ENCODE results near the gene HRH1. TPM values are rescaled to one million over a fixed set of nuclear protein-coding genes. Genes with fewer than 3 reads are reported as not detected.

HRH1 gene
- total RNA-seq, 4 donors from 2014 or later: 0.75 to 1.2 (median 0.98) TPM

DNA sequence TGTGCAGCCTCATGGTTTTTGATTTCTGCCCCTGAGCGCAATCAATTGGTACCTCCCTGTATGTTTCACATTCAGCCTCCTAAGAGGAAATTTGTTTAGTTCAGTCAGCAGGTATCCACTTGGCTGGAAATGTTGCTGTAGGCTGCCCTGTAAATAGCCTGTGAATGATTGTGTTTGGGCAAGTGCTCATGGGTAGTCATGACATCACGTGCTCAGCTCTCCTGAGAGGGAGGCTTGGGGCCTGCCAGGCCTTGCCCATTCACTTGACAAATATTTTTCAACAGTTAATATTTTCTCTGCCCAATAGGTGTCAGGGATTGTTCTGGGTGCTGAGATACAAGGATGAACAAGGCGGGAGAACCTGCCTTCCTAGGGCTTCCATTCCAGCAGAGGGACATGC lies 13.3 kb downstream of the HRH1 start:
- H3K27ac ChIP-seq: no peak overlapping the region
- H3K4me1 ChIP-seq: no peaks in the 10 kb centered on the region
- no peaks in the 10 kb centered on the region for H3K36me3 ChIP-seq
- no peak for TF ChIP-seq POLR2A (IDR thresholded peaks at IDR 0.05)
- TF ChIP-seq, protein P1, sequence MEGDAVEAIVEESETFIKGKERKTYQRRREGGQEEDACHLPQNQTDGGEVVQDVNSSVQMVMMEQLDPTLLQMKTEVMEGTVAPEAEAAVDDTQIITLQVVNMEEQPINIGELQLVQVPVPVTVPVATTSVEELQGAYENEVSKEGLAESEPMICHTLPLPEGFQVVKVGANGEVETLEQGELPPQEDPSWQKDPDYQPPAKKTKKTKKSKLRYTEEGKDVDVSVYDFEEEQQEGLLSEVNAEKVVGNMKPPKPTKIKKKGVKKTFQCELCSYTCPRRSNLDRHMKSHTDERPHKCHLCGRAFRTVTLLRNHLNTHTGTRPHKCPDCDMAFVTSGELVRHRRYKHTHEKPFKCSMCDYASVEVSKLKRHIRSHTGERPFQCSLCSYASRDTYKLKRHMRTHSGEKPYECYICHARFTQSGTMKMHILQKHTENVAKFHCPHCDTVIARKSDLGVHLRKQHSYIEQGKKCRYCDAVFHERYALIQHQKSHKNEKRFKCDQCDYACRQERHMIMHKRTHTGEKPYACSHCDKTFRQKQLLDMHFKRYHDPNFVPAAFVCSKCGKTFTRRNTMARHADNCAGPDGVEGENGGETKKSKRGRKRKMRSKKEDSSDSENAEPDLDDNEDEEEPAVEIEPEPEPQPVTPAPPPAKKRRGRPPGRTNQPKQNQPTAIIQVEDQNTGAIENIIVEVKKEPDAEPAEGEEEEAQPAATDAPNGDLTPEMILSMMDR (IDR thresholded peaks at IDR 0.05 in 4 of 5, conservative IDR thresholded peaks at IDR 0.05 in 1 of 5): no peak
- no peaks in the 10 kb centered on the region for H3K9me3 ChIP-seq
- no peak for DNase-seq
- in situ Hi-C loops (cut with MboI; ENCODE audit: low sequenced_read_pairs in 4 of 4): no loop called here
- no peaks in the 10 kb centered on the region for H3K27me3 ChIP-seq
- intact Hi-C loops (cut with DNase I; ENCODE audit: low total_unique reads): no loop called here
- ATAC-seq: no peak
- H3K4me3 ChIP-seq: no peak overlapping the region

- intact Hi-C loops (cut with DNase I; ENCODE audit: low total_unique reads): no loop called here
- DNase-seq (no peak), ATAC-seq (no peak)
- no peak overlapping the region for H3K27ac ChIP-seq
- no peak for TF ChIP-seq POLR2A (IDR thresholded peaks at IDR 0.05)
- TF ChIP-seq, protein P1 (IDR thresholded peaks at IDR 0.05 in 4 of 5, conservative IDR thresholded peaks at IDR 0.05 in 1 of 5): no peak
- in situ Hi-C loops (cut with MboI; ENCODE audit: low sequenced_read_pairs in 4 of 4): no loop called here
- no peaks in the 10 kb centered on the region for H3K4me1 ChIP-seq
- no peak overlapping the region for H3K4me3 ChIP-seq
- no peaks in the 10 kb centered on the region for H3K9me3 ChIP-seq
- no peaks in the 10 kb centered on the region for H3K27me3 ChIP-seq
- no peaks in the 10 kb centered on the region for H3K36me3 ChIP-seq
These were observed 14.1 kb downstream of the HRH1 start for GRCh38 chr3:11168406-11168805.

DNA sequence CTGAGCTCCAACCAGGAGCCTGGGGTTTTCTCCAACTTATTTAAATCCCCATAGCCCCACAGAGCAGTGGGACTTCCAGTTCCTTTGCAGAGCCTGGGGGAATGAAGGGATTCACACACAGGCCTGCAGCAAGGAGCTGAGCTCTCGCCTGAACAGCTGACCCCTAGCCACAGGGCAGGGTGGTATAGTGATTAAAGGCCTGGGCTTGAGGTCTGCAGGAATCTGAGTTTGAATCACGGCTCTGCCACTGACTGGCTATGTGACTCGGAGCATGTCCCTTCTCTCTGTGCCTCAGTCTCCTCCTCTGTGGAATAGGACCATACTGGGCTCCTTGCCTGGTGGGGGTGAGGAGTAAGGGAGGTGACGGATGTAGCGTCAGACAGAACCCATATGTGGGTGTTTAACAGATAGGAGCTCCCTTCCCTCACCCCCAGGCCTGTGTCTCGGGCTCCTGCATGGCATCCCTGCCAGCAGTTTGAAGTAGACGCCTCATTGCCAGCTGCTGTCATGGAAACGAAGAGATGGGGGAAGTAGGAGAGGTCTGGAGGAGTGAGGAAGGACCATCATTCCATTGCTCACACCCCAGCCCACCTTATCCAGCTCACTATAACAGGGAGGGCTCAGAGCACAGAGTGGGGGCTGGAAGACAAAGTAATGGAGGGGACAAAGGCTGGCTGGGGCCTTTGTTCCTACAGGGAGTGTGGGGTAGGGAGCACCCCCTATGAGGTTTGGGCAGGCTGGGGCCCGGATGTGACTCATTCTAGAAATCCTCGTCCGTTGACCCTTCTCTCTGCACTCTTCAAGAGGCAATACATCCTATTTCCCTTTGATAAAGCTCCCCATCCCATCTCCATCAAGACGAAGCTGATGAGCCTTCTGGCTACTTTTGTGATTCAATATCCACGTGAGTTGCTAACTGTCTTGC lies 14.8 kb downstream of the HRH1 start:
- Histone ChIP-seq H3K27ac (no peak overlapping the region), H3K4me3 (no peak overlapping the region), H3K36me3 (no peaks in the 10 kb centered on the region), H3K4me1 (no peaks in the 10 kb centered on the region), H3K27me3 (no peaks in the 10 kb centered on the region), H3K9me3 (no peaks in the 10 kb centered on the region)
- no peak for TF ChIP-seq POLR2A (IDR thresholded peaks at IDR 0.05)
- TF ChIP-seq, protein P1 (IDR thresholded peaks at IDR 0.05 in 4 of 5, conservative IDR thresholded peaks at IDR 0.05 in 1 of 5): no peak
- ATAC-seq: no peak
- DNase-seq: no peak
- intact Hi-C loops (cut with DNase I; ENCODE audit: low total_unique reads): no loop called here
- in situ Hi-C loops (cut with MboI; ENCODE audit: low sequenced_read_pairs in 4 of 4): no loop called here

DNA sequence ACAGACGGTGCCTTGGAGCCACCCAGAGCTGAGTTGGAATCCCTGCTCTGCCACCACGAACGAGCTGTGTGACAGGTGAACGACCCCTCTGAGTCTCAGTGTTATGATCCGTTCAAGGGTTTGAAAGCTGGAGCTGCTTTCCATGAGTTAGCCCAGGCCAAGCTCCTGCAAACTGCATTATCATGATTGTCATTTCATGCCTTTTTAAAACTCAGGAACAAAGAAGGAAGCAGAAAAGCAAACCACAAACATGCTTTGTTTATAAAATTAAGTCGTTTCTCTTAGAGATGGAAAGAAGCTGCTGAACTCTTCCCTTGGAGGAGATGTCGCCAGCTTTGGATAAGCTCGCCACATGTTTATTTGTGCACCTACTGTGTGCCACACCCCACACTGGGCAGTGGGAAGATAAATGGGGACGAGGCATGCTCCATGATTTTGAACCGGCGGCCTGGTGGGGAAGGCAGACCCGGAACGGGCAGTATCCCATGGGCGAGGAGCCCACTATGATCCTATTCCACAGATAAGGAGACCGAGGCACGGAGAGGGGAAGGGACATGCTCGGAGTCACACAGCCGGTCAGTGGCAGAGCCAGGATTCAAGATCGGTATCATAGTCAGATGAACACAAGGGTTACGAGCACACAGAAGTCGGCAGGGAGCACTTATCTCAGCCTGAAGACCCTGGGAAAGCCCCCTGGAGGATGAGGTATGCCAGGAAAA lies 15.9 kb downstream of the HRH1 start:
- no peak for ATAC-seq
- in situ Hi-C loops (cut with MboI; ENCODE audit: low sequenced_read_pairs in 4 of 4): no loop called here
- DNase-seq: no peak
- TF ChIP-seq, protein P1 (IDR thresholded peaks at IDR 0.05 in 4 of 5, conservative IDR thresholded peaks at IDR 0.05 in 1 of 5): no peak
- no peak for TF ChIP-seq POLR2A (IDR thresholded peaks at IDR 0.05)
- no peak overlapping the region for H3K4me3 ChIP-seq
- H3K27me3 ChIP-seq: no peaks in the 10 kb centered on the region
- intact Hi-C loops (cut with DNase I; ENCODE audit: low total_unique reads): no loop called here
- no peaks in the 10 kb centered on the region for H3K4me1 ChIP-seq
- no peaks in the 10 kb centered on the region for H3K36me3 ChIP-seq
- no peak overlapping the region for H3K27ac ChIP-seq
- no peaks in the 10 kb centered on the region for H3K9me3 ChIP-seq
